K562 treated with DMSO at 1 percent for 4 hours (cell line): ENCODE measurements around the gene TASP1. TPM values are rescaled to one million over a fixed set of nuclear protein-coding genes. Genes with fewer than 3 reads are reported as not detected.

Source experiments
- total RNA-seq: library from RNA; unstranded; fragments of 300-600 nt; gene quantifications from 2 replicates; pipeline ENCODE4 v1.2.3, GENCODE V29; 2022; ENCODE audit not compliant: insufficient read depth

Gene TASP1
- 1.1 and 1.5 TPM in 2 replicates for total RNA-seq

DNA sequence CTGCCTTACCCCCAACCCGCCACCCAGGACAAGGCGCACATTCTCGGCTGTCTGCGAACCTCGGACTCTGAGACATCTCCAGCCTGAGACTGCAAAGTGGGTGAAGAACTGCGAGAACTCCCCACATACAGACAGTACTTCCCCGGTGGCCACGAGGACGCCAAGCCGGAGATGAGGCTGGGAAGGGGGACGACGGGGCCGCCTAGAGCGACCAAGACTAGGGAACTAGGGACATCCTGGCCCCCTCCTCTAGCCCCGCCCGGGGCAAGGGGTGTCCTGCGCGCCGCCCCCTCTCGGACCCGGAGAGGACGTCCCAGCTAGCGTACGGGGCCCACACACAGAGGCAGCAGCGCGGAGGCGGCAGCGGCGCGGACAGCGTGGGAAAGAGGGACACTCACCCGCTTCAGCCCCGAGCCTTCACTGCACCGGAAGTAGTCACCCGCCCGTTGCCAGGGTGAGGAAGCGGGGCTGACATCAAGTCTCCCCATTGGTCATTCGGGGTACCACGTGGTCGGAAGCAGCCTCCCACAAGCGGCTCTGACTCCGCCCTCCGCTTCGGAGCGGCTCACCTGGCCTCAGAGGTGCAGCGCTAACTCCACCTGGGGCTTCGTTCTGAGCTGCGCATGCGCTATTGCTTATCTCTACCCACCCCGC lies at the start of gene TASP1:
Gene TASP1, minus strand, starts transcription at position 437 of the 654 bp plus-strand sequence. CDS start 8,854 bp downstream, outside the sequence.

Other genes with a start within 250 kb of the TASP1 start
- 5.7 and 10.9 TPM in 2 replicates for gene ESF1, start 146.0 kb upstream of the TASP1 start, total RNA-seq
- gene NDUFAF5, start 146.1 kb upstream of the TASP1 start, total RNA-seq, result 6.0 and 10.9 TPM in 2 replicates